C4-2B (cell line): ENCODE results near the gene SMIM20.

Experiments
- CTCF ChIP-seq: fragments of 450-650 bp; conservative IDR thresholded peaks from 2 replicates; pipeline ENCODE4 v1.5.1; 2017; ENCODE audit warnings: mild to moderate bottlenecking
- ZFX ChIP-seq: fragments of 450-650 bp; IDR thresholded peaks from 2 replicates; pipeline ENCODE4 v1.6.1; 2017

- TF ChIP-seq CTCF (peak; percentile 71), ZFX (no peak)
Measured at GRCh38 chr4:25925486-25926201, 11.6 kb downstream of the SMIM20 start.
